ENCODE data around the gene RBM38. TPM values are rescaled to one million over a fixed set of nuclear protein-coding genes. Genes with fewer than 3 reads are reported as not detected.

The RBM38 gene
- total and polyA plus RNA-seq, 10 of the 15 experiments (the other 5 are each of a cell fraction or from before 2014, with no cell fraction given), result 0.32 to 118 (median 25.2) TPM

DNA sequence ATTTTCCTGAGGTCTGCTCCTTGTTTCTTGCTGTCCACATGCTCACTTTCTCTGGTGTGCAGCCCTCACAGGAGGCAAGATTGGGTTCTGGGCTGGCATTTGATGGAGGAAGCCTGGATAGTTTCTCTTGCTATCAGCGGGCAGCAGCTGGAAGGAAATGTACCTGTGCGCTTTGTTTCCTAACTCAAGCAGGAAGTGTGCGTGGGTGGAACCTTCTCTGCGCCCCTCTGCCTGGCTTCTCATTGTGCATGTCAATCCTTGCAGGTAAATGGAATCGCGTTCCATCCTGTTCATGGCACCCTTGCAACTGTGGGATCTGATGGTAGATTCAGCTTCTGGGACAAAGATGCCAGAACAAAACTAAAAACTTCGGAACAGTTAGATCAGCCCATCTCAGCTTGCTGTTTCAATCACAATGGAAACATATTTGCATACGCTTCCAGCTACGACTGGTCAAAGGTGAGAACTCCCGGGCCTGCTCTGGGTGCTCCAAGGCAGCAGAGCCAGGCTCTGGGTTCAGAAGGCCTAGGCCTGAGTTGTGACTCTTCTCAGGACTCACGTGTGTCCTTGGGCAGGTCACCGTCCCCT is 16.8 kb upstream of the RBM38 start:
- Histone ChIP-seq H3K9me3 (replicated peaks; ENCODE audit: control insufficient read depth, insufficient read depth, low read length) (no peaks in the 10 kb centered on the region), H3K4me1 (ENCODE audit: control insufficient read depth, insufficient read depth, low read length) (0 out of 2 replicates have a peak, but pooled peaks cover 5% of the 10 kb centered on the region), H3K9ac (ENCODE audit: control insufficient read depth, insufficient read depth, low read length) (no peak overlapping the region), H2AFZ (ENCODE audit: control insufficient read depth, low read depth, low read length) (no peak overlapping the region), H4K20me1 (ENCODE audit: control insufficient read depth, insufficient read depth) (no peaks in the 10 kb centered on the region), H3K27ac (ENCODE audit: control insufficient read depth, insufficient read depth) (no peak overlapping the region), H3K4me3 (no peak overlapping the region), H3K27me3 (replicated peaks in 1 of 2; ENCODE audit: control insufficient read depth in 2 of 2, insufficient read depth in 2 of 2, low read length in 1 of 2) (no peaks in the 10 kb centered on the region), H3K36me3 (ENCODE audit: control insufficient read depth in 2 of 2, insufficient read depth in 2 of 2, low read length in 1 of 2) (peaks cover 43 to 55% of the 10 kb centered on the region in 2 experiments), H3K4me2 (ENCODE audit: control insufficient read depth, insufficient read depth) (no peak overlapping the region), H3K79me2 (ENCODE audit: control insufficient read depth, insufficient read depth, low read length) (no peaks in the 10 kb centered on the region)
- ATAC-seq, result no peak
- no peak for FAIRE-seq
- no peak for DNase-seq (ENCODE audit: low read depth, low spot score)
- in situ Hi-C loops (cut with MboI), result no loop called here
- 70% methylated on average over 12 of the region's 12 CpGs for WGBS (ENCODE audit: insufficient coverage, insufficient replicate concordance, low lambda C conversion rate, missing lambda C conversion rate)
- ChIA-PET CTCF (no interaction called here), POLR2A (no interaction called here), SMC1A (ENCODE audit: uncharacterized antibody, unreplicated experiment) (interaction anchor here (0.6 kb wide), 1 partner anchor 280 kb away, joined by 3 read pairs; no protein-coding TSS in a partner anchor), RAD21 (ENCODE audit: unreplicated experiment) (no interaction called here)
- TF ChIP-seq, protein P1, sequence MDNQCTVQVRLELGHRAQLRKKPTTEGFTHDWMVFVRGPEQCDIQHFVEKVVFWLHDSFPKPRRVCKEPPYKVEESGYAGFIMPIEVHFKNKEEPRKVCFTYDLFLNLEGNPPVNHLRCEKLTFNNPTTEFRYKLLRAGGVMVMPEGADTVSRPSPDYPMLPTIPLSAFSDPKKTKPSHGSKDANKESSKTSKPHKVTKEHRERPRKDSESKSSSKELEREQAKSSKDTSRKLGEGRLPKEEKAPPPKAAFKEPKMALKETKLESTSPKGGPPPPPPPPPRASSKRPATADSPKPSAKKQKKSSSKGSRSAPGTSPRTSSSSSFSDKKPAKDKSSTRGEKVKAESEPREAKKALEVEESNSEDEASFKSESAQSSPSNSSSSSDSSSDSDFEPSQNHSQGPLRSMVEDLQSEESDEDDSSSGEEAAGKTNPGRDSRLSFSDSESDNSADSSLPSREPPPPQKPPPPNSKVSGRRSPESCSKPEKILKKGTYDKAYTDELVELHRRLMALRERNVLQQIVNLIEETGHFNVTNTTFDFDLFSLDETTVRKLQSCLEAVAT (IDR thresholded peaks at IDR 0.05), result no peak
- TF ChIP-seq TARDBP (IDR thresholded peaks at IDR 0.05; ENCODE audit: borderline replicate concordance) (no peak), ASH2L (IDR thresholded peaks at IDR 0.05; ENCODE audit: borderline replicate concordance, low read depth) (no peak), RAD51 (IDR thresholded peaks at IDR 0.05) (no peak), RUNX3 (IDR thresholded peaks at IDR 0.05; ENCODE audit: low read length) (no peak), SPI1 (IDR thresholded peaks at IDR 0.05; ENCODE audit: borderline replicate concordance, insufficient read depth, low read depth, low read length) (no peak), NR2F1 (conservative IDR thresholded peaks at IDR 0.05) (no peak), ZNF384 (IDR thresholded peaks at IDR 0.05; ENCODE audit: borderline replicate concordance, low read depth, low read length) (no peak), GABPA (IDR thresholded peaks at IDR 0.05; ENCODE audit: low read depth) (no peak), WRNIP1 (IDR thresholded peaks at IDR 0.05; ENCODE audit: borderline replicate concordance, low read depth, low read length) (no peak), CBX3 (IDR thresholded peaks at IDR 0.05; ENCODE audit: borderline replicate concordance, low read depth) (no peak), PAX8 (IDR thresholded peaks at IDR 0.05) (no peak)
- TF ChIP-seq, protein P2, sequence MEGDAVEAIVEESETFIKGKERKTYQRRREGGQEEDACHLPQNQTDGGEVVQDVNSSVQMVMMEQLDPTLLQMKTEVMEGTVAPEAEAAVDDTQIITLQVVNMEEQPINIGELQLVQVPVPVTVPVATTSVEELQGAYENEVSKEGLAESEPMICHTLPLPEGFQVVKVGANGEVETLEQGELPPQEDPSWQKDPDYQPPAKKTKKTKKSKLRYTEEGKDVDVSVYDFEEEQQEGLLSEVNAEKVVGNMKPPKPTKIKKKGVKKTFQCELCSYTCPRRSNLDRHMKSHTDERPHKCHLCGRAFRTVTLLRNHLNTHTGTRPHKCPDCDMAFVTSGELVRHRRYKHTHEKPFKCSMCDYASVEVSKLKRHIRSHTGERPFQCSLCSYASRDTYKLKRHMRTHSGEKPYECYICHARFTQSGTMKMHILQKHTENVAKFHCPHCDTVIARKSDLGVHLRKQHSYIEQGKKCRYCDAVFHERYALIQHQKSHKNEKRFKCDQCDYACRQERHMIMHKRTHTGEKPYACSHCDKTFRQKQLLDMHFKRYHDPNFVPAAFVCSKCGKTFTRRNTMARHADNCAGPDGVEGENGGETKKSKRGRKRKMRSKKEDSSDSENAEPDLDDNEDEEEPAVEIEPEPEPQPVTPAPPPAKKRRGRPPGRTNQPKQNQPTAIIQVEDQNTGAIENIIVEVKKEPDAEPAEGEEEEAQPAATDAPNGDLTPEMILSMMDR (IDR thresholded peaks at IDR 0.05 in 2 of 3, conservative IDR thresholded peaks at IDR 0.05 in 1 of 3; ENCODE audit: control insufficient read depth in 2 of 3, extremely low read depth in 1 of 3, insufficient read depth in 1 of 3, low read depth in 3 of 3, low read length in 3 of 3), result no peak
- TF ChIP-seq, protein P3, sequence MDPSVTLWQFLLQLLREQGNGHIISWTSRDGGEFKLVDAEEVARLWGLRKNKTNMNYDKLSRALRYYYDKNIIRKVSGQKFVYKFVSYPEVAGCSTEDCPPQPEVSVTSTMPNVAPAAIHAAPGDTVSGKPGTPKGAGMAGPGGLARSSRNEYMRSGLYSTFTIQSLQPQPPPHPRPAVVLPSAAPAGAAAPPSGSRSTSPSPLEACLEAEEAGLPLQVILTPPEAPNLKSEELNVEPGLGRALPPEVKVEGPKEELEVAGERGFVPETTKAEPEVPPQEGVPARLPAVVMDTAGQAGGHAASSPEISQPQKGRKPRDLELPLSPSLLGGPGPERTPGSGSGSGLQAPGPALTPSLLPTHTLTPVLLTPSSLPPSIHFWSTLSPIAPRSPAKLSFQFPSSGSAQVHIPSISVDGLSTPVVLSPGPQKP (IDR thresholded peaks at IDR 0.05; ENCODE audit: low read depth, low read length), result no peak
- no TSS peak for BruUV-seq (replicated peaks)
- intact Hi-C loops (cut with micrococcal nuclease; ENCODE audit: unreplicated experiment), result no loop called here

Data from GM12878 (cell line).